IPS-18c (cell line): Measurements from ENCODE around the gene DAAM1.

Experiments used
- H3K4me3 ChIP-seq: 2 replicates; pipeline ENCODE4 v1.7.0; 2013; ENCODE audit warnings: low read depth, mild to moderate bottlenecking, low read length, moderate library complexity; ENCODE audit not compliant: insufficient read depth
- H3K9me3 ChIP-seq: one replicate; pipeline ENCODE4 v1.6.1; 2013; ENCODE audit warnings: mild to moderate bottlenecking, low read length, moderate library complexity; ENCODE audit not compliant: control insufficient read depth, insufficient read depth

The DAAM1 gene

GRCh38 chr14:59267046-59267445 is 78.6 kb downstream of the DAAM1 start:
- no peak overlapping the region for H3K4me3 ChIP-seq
- H3K9me3 ChIP-seq = no peaks in the 10 kb centered on the region

- Histone ChIP-seq H3K4me3 (no peak overlapping the region), H3K9me3 (no peaks in the 10 kb centered on the region)
Observed at GRCh38 chr14:59268011-59268410, 79.5 kb downstream of the DAAM1 start.

- no peaks in the 10 kb centered on the region for H3K9me3 ChIP-seq
- H3K4me3 ChIP-seq = no peak overlapping the region
Observed at GRCh38 chr14:59268858-59269257, 80.4 kb downstream of the DAAM1 start.

- Histone ChIP-seq H3K4me3 (no peak overlapping the region), H3K9me3 (no peaks in the 10 kb centered on the region)
Observed at GRCh38 chr14:59269466-59269865, 81.0 kb downstream of the DAAM1 start.

- Histone ChIP-seq H3K4me3 (no peak overlapping the region), H3K9me3 (no peaks in the 10 kb centered on the region)
Observed at GRCh38 chr14:59271256-59271655, 82.8 kb downstream of the DAAM1 start.

GRCh38 chr14:59271734-59272133 is 83.3 kb downstream of the DAAM1 start:
- Histone ChIP-seq H3K4me3 (no peak overlapping the region), H3K9me3 (no peaks in the 10 kb centered on the region)

GRCh38 chr14:59272633-59273032 is 84.2 kb downstream of the DAAM1 start:
- H3K4me3 ChIP-seq = no peak overlapping the region
- no peaks in the 10 kb centered on the region for H3K9me3 ChIP-seq

GRCh38 chr14:59273737-59274136 is 85.3 kb downstream of the DAAM1 start:
- Histone ChIP-seq H3K9me3 (no peaks in the 10 kb centered on the region), H3K4me3 (no peak overlapping the region)

- H3K4me3 ChIP-seq = no peak overlapping the region
- H3K9me3 ChIP-seq = no peaks in the 10 kb centered on the region
Observed at GRCh38 chr14:59274991-59275391, 86.5 kb downstream of the DAAM1 start.

GRCh38 chr14:59275668-59276067 is 87.2 kb downstream of the DAAM1 start:
- no peak overlapping the region for H3K4me3 ChIP-seq

DNA sequence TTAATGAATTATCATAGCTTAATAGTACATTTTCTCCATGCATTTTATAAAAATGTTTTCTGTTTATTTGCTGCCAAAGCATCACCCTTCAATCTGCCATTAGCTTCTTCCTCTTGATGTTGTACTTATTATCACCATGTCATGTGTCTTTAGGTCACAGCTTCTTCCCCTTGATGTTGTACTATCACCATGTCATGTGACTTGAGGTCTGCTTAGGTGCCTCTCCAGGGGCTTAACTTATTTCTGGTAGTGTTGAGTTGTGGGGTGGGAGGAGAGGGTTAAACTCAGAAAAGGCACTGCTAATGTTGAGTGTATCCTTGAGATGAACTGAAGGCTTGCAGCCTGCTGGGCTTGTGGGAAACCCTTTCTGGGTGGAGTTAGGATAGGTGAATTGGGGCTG is 87.8 kb downstream of the DAAM1 start:
- H3K4me3 ChIP-seq = no peak overlapping the region
- no peaks in the 10 kb centered on the region for H3K9me3 ChIP-seq

More at GRCh38 chr14:59275668-59276067, 87.2 kb downstream of the DAAM1 start:
- H3K9me3 ChIP-seq = no peaks in the 10 kb centered on the region

DNA sequence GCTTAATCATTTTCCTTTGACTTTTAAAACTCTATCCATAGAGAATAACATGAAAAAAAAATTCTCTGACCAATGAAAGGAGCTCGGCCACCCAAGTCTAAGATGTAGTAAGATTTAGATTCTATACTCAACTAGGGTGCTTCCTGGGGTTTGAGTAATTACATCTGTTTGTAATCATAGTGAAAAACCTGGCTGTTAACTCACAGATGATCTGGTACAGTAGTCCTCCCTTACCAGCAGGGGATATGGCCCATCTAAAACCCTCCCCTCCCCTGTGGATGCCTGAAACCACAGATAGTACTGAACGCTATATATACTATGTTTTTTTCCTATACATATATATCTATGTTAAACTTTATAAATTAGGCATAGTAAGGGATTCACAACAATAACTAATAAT is 89.2 kb downstream of the DAAM1 start:
- Histone ChIP-seq H3K9me3 (no peaks in the 10 kb centered on the region), H3K4me3 (no peak overlapping the region)

GRCh38 chr14:59278111-59278510 is 89.6 kb downstream of the DAAM1 start:
- H3K4me3 ChIP-seq = no peak overlapping the region

DNA sequence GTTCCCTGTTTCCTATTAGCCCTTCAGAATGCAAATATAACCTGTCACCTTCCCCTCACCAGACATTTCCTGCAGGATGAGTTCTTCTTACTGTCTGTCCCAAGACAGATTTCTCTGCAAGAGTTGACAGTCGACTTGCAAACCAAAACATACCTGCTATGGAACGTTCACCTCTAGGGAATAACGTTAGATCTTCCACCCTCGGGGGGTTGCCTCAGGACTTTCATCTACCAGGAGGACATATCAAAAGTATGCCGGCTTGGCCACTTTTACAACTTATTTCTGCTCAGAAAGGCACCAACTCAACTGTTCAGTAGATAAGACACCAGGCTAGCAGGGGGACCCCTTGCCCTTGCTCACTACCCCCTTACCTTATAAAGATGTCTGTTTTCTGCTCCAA is 92.5 kb downstream of the DAAM1 start:
- Histone ChIP-seq H3K9me3 (no peaks in the 10 kb centered on the region), H3K4me3 (no peak overlapping the region)

More at GRCh38 chr14:59278111-59278510, 89.6 kb downstream of the DAAM1 start:
- no peaks in the 10 kb centered on the region for H3K9me3 ChIP-seq

- no peaks in the 10 kb centered on the region for H3K9me3 ChIP-seq
- no peak overlapping the region for H3K4me3 ChIP-seq
Observed at GRCh38 chr14:59281609-59282377, 93.3 kb downstream of the DAAM1 start.

DNA sequence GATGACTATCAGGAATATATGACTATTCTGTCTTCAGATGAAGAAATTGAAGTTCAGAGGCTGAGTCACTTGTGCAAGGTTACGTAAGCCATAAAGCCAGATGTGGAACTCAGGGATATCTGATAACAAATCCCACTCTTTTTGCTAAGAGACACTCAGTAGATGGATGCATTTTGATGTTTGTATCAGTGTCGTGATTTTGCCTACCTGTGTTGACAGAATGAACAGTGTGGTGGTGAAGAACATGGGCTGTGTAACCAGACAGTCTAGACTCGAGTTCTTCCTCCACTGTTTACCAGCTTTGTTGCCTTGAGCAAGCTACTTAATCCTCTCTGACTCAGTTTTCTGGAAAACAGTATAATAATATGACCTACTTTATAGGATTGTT is 93.9 kb downstream of the DAAM1 start:
- Histone ChIP-seq H3K9me3 (no peaks in the 10 kb centered on the region), H3K4me3 (no peak overlapping the region)

DNA sequence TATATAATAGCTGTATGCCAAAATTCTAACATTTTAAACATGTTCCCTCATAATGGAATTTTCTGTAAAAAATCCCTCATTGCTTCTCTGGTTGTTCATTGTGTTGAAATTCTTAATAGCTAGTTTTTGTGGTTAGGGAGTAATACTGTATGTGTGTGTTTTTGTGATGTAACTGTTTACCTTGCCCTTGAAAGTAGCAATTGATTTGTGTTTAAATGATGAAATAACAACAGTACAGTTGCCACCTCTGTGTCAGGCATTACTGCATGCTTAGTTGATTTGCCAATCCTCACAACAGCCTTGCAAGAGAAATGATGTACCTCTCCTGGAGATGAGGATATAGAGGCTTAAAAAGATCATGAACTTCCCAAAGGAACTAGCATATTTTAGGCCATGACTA is 94.9 kb downstream of the DAAM1 start:
- no peaks in the 10 kb centered on the region for H3K9me3 ChIP-seq
- H3K4me3 ChIP-seq = no peak overlapping the region

- no peaks in the 10 kb centered on the region for H3K9me3 ChIP-seq
- no peak overlapping the region for H3K4me3 ChIP-seq
Observed at GRCh38 chr14:59284059-59284458, 95.6 kb downstream of the DAAM1 start.

DNA sequence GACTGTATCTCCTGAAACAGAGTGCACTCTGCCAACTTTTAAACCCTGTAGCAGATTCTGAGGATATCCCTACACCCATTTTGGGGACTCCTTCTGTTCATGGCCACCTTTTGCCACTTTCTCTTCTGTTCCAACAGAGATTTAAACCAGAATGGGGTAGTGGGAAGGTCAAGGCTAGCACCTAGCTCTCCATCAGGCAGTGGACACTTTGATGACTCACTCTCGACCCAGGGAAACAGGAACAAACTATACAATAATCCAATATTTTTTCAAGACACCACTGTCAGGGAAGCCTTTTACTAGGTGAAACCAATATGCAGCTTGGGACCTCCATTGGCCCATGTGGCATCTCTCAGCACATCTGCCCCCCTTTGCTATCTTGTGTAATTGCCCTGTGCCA is 103.6 kb downstream of the DAAM1 start:
- no peaks in the 10 kb centered on the region for H3K9me3 ChIP-seq
- no peak overlapping the region for H3K4me3 ChIP-seq
